Stimulated activated CD4-positive, alpha-beta T cell treated with anti-CD3 and anti-CD28 coated beads, TNF-alpha, amount 100 ng/mL, for 4 hours (primary cell): ENCODE measurements around the gene SOX12.
"Not testable (repeated sequence)": the region's sequence is repeated elsewhere in the genome, so short reads cannot be mapped to it uniquely, and the experiment has no call there.

ENCODE experiments used
- DNase-seq, 3 experiments: peaks; one replicate each; pipeline ENCODE4 v3.0.0-alpha.2; 2020; ENCODE audit warnings: low read depth in 3 of 3

The SOX12 gene

GRCh38 chr20:362271-363254 lies 37.2 kb downstream of the SOX12 start:
- no peak for DNase-seq

DNA sequence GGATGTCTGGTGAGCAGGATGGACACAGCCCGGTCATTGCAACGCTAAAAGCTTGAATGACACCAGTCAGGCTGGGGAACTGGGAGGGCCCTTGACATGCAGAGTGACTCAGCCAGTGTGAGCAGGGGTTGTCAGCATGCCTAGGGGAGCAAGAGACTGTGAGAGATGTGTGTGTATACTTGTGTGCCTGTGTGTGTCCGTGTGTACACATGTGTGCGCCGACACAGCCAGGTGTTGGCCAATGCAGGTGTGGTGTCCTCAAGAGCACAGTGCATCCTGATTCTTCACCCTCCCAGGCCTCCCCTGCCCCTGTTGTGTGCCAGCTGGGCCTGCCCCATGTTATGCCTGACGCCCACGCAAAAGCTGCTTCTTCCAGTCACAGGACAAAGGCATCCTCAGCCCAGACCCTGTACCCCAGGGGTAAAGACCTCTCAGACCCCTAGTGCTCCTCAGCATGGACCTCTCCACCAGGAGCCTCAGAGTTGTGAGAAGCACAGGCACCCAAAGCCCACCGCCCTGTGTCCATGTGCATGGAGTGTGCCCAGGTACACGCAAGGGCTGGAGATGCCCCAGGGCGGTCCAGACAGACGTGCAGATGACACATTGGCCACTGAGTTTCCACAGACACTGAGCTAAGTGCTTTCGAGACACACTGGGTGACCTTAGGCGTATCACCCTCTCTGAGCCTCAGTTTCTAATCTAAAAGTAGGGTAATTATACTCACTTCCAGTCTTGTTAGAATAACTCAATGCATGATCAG lies 38.1 kb downstream of the SOX12 start:
- no peak for DNase-seq

DNA sequence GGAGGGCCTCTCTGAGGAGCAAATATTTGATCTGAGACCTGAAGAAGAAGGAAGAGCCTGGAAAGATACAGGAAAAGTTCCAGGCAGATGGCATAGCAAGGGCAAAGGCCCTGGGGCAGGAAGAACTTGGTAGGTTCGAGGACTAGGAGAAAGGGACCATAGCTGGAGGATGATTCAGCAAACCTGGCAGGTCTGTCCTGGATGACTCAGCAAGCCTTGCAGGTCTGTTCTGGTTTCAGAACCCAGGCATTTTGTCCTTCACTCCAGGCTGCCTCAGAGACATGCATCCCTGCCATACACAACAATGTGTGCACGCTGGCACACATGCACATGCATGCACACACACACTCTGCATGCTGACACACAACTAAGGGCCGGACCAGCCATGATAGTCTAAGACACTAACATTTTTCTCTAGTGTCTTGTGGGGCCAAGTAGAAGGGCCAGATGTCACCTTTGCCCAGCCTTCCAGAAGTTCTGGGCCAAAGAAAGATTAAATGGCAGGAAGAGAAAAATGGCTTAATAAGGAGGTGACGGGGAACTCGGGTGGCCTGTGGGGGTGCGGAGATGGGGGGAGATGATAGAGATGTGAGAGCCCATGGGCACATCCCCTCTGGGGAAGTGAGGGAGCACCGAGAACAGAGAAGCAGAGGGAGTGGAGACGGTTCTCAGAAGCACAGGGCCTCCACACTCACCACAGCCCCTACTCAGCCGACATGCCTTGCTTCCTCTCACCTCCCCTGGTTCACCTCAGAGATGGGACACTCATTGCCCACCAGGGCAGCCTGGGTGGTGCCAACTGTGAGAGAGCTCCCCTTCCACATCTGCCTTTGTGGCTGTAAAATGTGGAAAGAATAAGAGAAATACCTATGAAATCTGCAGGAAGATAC lies 39.8 kb downstream of the SOX12 start:
- DNase-seq: no peak

GRCh38 chr20:366041-366718 lies 40.8 kb downstream of the SOX12 start:
- DNase-seq: no peak

- DNase-seq: no peak
These were observed 41.5 kb downstream of the SOX12 start for GRCh38 chr20:366719-367485.

- no peak for DNase-seq
These were observed 42.1 kb downstream of the SOX12 start for GRCh38 chr20:367486-367887.

GRCh38 chr20:368915-369314 lies 43.6 kb downstream of the SOX12 start:
- DNase-seq: no peak

- DNase-seq: no peak
These were observed 44.8 kb downstream of the SOX12 start for GRCh38 chr20:370151-370600.

DNA sequence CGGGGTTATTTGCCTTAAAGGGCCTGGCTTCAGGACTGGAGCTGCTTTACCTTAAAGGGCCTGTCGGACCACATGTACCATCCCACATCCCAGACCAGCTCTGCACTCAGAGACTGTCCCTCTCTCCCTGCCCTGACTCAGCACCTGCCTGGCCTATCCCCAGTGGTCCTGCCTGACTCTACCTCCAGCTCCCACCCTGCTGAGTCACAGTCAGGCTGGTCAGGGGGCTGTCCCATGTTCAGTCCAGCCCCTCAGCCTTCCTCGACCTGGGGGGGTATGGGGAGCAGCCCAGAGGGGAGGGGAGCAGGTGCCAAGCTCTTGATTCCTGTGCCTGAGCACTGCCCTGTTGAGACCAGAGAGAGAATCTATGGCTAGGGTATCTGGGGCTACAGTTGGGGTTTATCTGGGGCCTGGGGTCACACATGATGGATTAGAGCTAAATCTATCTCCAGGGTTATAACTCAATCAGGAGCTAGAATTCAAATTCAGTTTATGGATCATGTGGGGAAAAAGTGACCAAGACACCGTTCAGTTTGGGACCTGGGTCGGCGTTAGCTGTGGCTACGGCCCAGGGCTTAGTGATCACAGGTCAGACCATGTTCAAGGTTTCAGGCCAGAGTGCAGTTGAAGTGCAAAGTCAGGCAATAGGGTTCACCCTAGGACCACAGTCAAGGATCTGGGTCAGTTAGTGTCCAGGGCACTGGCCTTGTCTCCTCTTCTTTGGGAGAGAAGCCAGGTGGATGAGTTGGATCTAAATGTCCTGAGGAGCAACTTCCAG lies 45.8 kb downstream of the SOX12 start:
- DNase-seq: no peak

GRCh38 chr20:371755-372542 lies 46.6 kb downstream of the SOX12 start:
- DNase-seq: no peak

- not testable (repeated sequence) for DNase-seq
These were observed 47.3 kb downstream of the SOX12 start for GRCh38 chr20:372543-373082.

GRCh38 chr20:373171-373890 lies 48.0 kb downstream of the SOX12 start:
- DNase-seq: no peak

DNA sequence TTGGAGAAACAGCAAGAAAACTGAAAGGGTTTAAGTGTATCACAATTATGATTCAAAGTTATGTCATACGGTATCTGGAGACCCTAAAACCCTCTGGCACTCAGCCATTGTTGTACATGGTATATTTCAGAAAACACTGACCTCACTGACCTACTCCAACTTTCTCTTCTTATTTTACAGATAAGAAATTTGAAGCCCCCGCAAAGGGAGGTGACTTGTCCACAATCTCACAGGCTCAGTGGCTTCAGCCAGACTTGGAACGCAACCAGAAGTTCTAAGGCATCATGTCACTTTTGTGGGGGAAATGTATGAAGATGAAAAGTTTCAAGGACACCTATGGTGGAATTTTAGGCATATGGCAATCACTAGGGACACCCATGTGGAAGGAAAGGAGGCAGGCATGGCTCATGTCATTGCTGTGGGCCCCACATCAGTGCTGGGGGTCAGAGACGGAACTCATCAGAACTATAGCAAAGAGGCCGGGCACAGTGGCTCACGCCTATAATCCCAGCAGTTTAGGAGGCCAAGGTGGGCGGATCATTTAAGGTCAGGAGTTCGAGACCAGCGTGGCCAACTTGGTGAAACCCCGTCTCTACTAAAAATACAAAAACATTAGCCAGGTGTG lies 50.0 kb downstream of the SOX12 start:
- DNase-seq: no peak

- no peak for DNase-seq
These were observed 50.7 kb downstream of the SOX12 start for GRCh38 chr20:376089-376488.

- no peak for DNase-seq
These were observed 51.4 kb downstream of the SOX12 start for GRCh38 chr20:376750-377149.

DNA sequence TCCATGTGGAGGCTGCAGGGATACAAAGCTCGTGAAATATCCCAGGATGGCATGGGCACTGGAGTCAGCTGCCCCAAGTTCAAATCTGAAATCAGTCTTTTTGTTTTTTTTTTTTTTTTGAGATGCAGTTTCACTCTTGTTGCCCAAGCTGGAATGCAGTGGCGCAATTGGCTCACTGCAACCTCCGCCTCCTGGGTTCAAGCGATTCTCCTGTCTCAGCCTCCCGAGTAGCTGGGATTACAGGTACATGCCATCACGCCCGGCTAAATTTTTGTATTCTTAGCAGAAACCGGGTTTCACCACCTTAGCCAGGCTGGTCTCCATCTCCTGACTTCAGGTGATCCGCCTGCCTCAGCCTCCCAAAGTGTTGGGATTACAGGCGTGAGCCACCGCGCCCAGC lies 52.2 kb downstream of the SOX12 start:
- DNase-seq: not testable (repeated sequence)

DNA sequence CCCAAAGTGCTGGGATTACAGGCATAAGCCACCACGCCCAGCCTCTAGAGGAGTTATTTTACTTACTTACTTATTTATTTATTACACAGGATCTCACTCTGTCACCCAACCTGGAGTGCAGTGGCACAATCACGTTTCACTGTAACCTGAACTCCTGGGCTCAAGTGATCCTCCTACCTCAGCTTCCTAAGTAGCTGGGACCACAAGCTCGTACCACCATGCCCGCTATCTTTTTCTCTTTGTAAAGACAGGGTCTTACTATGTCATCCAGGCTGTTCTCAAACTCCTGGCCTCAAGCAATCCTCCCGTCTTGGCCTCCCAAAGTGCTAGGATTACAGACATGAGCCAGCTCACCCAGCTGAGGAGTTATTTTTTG lies 53.6 kb downstream of the SOX12 start:
- DNase-seq: no peak
